ENCODE data around the gene PLIN1. TPM values are rescaled to one million over a fixed set of nuclear protein-coding genes. Genes with fewer than 3 reads are reported as not detected.

Gene PLIN1
- total and polyA plus RNA-seq, 2 donors (not counting 1 experiment from before 2014, with no cell fraction given), result 0.97 to 1.2 TPM

GRCh38 chr15:89686522-89686921, 7.4 kb upstream of the PLIN1 start:
- Mint-ChIP-seq H3K27ac (no peak overlapping the region), H3K27me3 (no peaks in the 10 kb centered on the region), H3K4me3 (no peak overlapping the region), H3K4me1 (peaks cover 10% of the 10 kb centered on the region), H3K9me3 (ENCODE audit: insufficient read depth) (no peaks in the 10 kb centered on the region)
- Histone ChIP-seq H4K20me1 (ENCODE audit: control insufficient read depth, insufficient read depth, low read length, poor library complexity, severe bottlenecking) (no peaks in the 10 kb centered on the region), H3K27me3 (replicated peaks in 1 of 4; ENCODE audit: control extremely low read depth in 1 of 4, control insufficient read depth in 3 of 4, insufficient read depth in 4 of 4, low read length in 3 of 4) (no peaks in the 10 kb centered on the region), H3K9ac (ENCODE audit: low read length) (no peak overlapping the region), H3K4me3 (ENCODE audit: control extremely low read depth in 1 of 5, extremely low read depth in 1 of 5, insufficient read depth in 1 of 5, low read depth in 2 of 5, low read length in 4 of 5) (no peak overlapping the region), H3K36me3 (replicated peaks in 1 of 2; ENCODE audit: control extremely low read depth in 1 of 2, control insufficient read depth in 1 of 2, extremely low read depth in 1 of 2, insufficient read depth in 2 of 2, low read length in 1 of 2) (peaks cover 0 to 3% of the 10 kb centered on the region in 2 experiments), H3K9me3 (ENCODE audit: control extremely low read depth in 1 of 3, control insufficient read depth in 2 of 3, insufficient read depth in 1 of 3, low read length in 2 of 3) (peaks cover 0 to 3% (median 0%) of the 10 kb centered on the region in 3 donors), H3K4me2 (replicated peaks; ENCODE audit: low read depth, low read length, poor library complexity, severe bottlenecking) (no peak overlapping the region), H3K4me1 (ENCODE audit: control insufficient read depth in 2 of 2, insufficient read depth in 2 of 2, low read length in 2 of 2) (peaks cover 4 to 12% of the 10 kb centered on the region in 2 donors), H2AFZ (ENCODE audit: insufficient read depth, low read depth, low read length, poor library complexity, severe bottlenecking) (no peak overlapping the region), H3K27ac (ENCODE audit: low read length in 2 of 2) (no peak overlapping the region), H3K79me2 (ENCODE audit: control insufficient read depth, insufficient read depth, low read length) (no peaks in the 10 kb centered on the region)
- CTCF ChIA-PET, result no interaction called here
- ATAC-seq (ENCODE audit: low read depth), result no peak
- POLR2A ChIA-PET, result no interaction called here
- intact Hi-C loops (cut with micrococcal nuclease), result no loop called here
- no peak for TF ChIP-seq EZH2 (IDR thresholded peaks at IDR 0.05; ENCODE audit: borderline replicate concordance, insufficient read depth, low read depth, low read length, poor library complexity, severe bottlenecking)
- TF ChIP-seq CTCF (IDR thresholded peaks at IDR 0.05), result no peak
- DNase-seq, result no peak

- no peak overlapping the region for H3K9ac ChIP-seq (ENCODE audit: low read length)
- WGBS (ENCODE audit: insufficient coverage), result 100% methylated on average over 1 of the region's 2 CpGs
- peaks cover 4 to 10% of the 10 kb centered on the region in 2 donors for H3K4me1 ChIP-seq (ENCODE audit: control insufficient read depth in 2 of 2, insufficient read depth in 2 of 2, low read length in 2 of 2)
- intact Hi-C loops (cut with micrococcal nuclease), result no loop called here
- H3K27me3 Mint-ChIP-seq, result no peaks in the 10 kb centered on the region
- H3K4me1 Mint-ChIP-seq, result peaks cover 8% of the 10 kb centered on the region
- POLR2A ChIA-PET, result no interaction called here
- no peaks in the 10 kb centered on the region for H3K9me3 ChIP-seq (ENCODE audit: control extremely low read depth in 1 of 3, control insufficient read depth in 2 of 3, insufficient read depth in 1 of 3, low read length in 2 of 3)
- DNase-seq, result no peak
- H3K4me3 Mint-ChIP-seq, result no peak overlapping the region
- ATAC-seq (ENCODE audit: low read depth), result no peak
- no peak overlapping the region for H3K4me3 ChIP-seq (ENCODE audit: control extremely low read depth in 1 of 5, extremely low read depth in 1 of 5, insufficient read depth in 1 of 5, low read depth in 2 of 5, low read length in 4 of 5)
- CTCF ChIA-PET, result no interaction called here
- no peaks in the 10 kb centered on the region for H3K79me2 ChIP-seq (ENCODE audit: control insufficient read depth, insufficient read depth, low read length)
- H3K27ac ChIP-seq (ENCODE audit: low read length in 2 of 2), result no peak overlapping the region
- H4K20me1 ChIP-seq (ENCODE audit: control insufficient read depth, insufficient read depth, low read length, poor library complexity, severe bottlenecking), result no peaks in the 10 kb centered on the region
- H2AFZ ChIP-seq (ENCODE audit: insufficient read depth, low read depth, low read length, poor library complexity, severe bottlenecking), result no peak overlapping the region
- H3K4me2 ChIP-seq (replicated peaks; ENCODE audit: low read depth, low read length, poor library complexity, severe bottlenecking), result no peak overlapping the region
- H3K27me3 ChIP-seq (replicated peaks in 1 of 4; ENCODE audit: control extremely low read depth in 1 of 4, control insufficient read depth in 3 of 4, insufficient read depth in 4 of 4, low read length in 3 of 4), result no peaks in the 10 kb centered on the region
- no peak for TF ChIP-seq CTCF (IDR thresholded peaks at IDR 0.05)
- no peak for TF ChIP-seq EZH2 (IDR thresholded peaks at IDR 0.05; ENCODE audit: borderline replicate concordance, insufficient read depth, low read depth, low read length, poor library complexity, severe bottlenecking)
- H3K36me3 ChIP-seq (replicated peaks in 1 of 2; ENCODE audit: control extremely low read depth in 1 of 2, control insufficient read depth in 1 of 2, extremely low read depth in 1 of 2, insufficient read depth in 2 of 2, low read length in 1 of 2), result peaks cover 0 to 3% of the 10 kb centered on the region in 2 experiments
- H3K27ac Mint-ChIP-seq, result no peak overlapping the region
- H3K9me3 Mint-ChIP-seq (ENCODE audit: insufficient read depth), result no peaks in the 10 kb centered on the region
Observed at GRCh38 chr15:89685995-89686394, 6.8 kb upstream of the PLIN1 start.
